MM.1S (cell line): ENCODE results near the gene RNF130.

ENCODE experiments used
- EZH2 ChIP-seq: fragments of 300-600 bp; sonication (generic); optimal IDR thresholded peaks from 2 replicates; pipeline ENCODE3; 2017; ENCODE audit warnings: low read depth, mild to moderate bottlenecking, antibody characterized with exemption, low read length, mixed read lengths
- EZH2phosphoT487 ChIP-seq: fragments of 300-600 bp; sonication (generic); IDR thresholded peaks from 2 replicates; pipeline ENCODE4 v1.6.1; 2018; ENCODE audit warnings: antibody characterized with exemption, low read length
- TF ChIP-seq, protein P1 (sequence below): fragments of 300-600 bp; sonication (generic); IDR thresholded peaks from 2 replicates; pipeline ENCODE4 v1.5.1; 2016; ENCODE audit warnings: antibody characterized with exemption, low read length, mixed read lengths

DNA sequence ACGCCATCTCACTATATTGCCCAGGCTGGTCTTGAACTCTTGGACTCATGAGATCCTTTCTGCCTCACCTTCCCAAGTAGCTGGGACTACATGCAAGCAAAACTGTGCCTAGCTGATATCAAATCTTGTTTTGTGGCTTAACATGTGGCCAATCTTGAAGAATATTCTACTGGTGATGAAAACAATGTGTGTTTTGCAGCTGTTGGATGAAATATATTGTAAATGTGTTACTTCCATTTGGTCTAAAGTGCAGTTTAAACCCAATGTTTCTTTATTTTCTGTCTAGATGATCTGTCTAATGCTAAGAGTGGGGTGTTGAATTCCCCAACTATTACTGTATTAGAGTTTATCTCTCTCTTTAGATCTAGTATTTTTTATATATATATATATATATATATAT, 73.1 kb downstream of the RNF130 start:
- TF ChIP-seq, protein P1, sequence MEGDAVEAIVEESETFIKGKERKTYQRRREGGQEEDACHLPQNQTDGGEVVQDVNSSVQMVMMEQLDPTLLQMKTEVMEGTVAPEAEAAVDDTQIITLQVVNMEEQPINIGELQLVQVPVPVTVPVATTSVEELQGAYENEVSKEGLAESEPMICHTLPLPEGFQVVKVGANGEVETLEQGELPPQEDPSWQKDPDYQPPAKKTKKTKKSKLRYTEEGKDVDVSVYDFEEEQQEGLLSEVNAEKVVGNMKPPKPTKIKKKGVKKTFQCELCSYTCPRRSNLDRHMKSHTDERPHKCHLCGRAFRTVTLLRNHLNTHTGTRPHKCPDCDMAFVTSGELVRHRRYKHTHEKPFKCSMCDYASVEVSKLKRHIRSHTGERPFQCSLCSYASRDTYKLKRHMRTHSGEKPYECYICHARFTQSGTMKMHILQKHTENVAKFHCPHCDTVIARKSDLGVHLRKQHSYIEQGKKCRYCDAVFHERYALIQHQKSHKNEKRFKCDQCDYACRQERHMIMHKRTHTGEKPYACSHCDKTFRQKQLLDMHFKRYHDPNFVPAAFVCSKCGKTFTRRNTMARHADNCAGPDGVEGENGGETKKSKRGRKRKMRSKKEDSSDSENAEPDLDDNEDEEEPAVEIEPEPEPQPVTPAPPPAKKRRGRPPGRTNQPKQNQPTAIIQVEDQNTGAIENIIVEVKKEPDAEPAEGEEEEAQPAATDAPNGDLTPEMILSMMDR, result no peak
- no peak for TF ChIP-seq EZH2
- TF ChIP-seq EZH2phosphoT487, result no peak
